ENCODE measurements around the gene EIF5B. TPM values are rescaled to one million over a fixed set of nuclear protein-coding genes. Genes with fewer than 3 reads are reported as not detected.
"Not testable (repeated sequence)": the region's sequence is repeated elsewhere in the genome, so short reads cannot be mapped to it uniquely, and the experiment has no call there.

The EIF5B gene
- total and polyA plus RNA-seq, 2 of the 4 experiments (the other 2 are of a cell fraction), result 19.7 to 21.8 TPM

- H3K18ac ChIP-seq (ENCODE audit: low read depth, low read length); DNase-seq; H2BK5ac ChIP-seq (ENCODE audit: low read depth, low read length, poor library complexity, severe bottlenecking); H4K91ac ChIP-seq (ENCODE audit: insufficient read depth, low read depth, low read length); H4K20me1 ChIP-seq (ENCODE audit: insufficient read depth, low read length); H3K4me3 ChIP-seq (ENCODE audit: insufficient read depth, low read depth, low read length); H3K9ac ChIP-seq (ENCODE audit: low read depth, low read length); H3K56ac ChIP-seq (ENCODE audit: extremely low read depth, insufficient read depth, low read length); dilution Hi-C loops (cut with HindIII; ENCODE audit: low sequenced_read_pairs, unreplicated experiment); CTCF ChIA-PET; H3K4me1 ChIP-seq (ENCODE audit: control insufficient read depth, insufficient read depth, low read length); H3K4ac ChIP-seq (ENCODE audit: low read depth, low read length); intact Hi-C loops (cut with micrococcal nuclease); H2BK120ac ChIP-seq (ENCODE audit: low read depth, low read length); H2AK9ac ChIP-seq (replicated peaks; ENCODE audit: low read depth, low read length, poor library complexity); H3K14ac ChIP-seq (replicated peaks; ENCODE audit: low read depth, low read length); H3K4me2 ChIP-seq (ENCODE audit: low read depth, low read length); H4K5ac ChIP-seq (ENCODE audit: low read depth, low read length); H3K9me3 ChIP-seq (ENCODE audit: control insufficient read depth, insufficient read depth, low read length); H2AK5ac ChIP-seq (ENCODE audit: low read depth, low read length); POLR2A ChIA-PET (ENCODE audit: unreplicated experiment); H3K27me3 ChIP-seq (ENCODE audit: control insufficient read depth, insufficient read depth, low read length); BruUV-seq (replicated peaks); H2BK20ac ChIP-seq (ENCODE audit: low read depth, low read length); H3K9me1 ChIP-seq (ENCODE audit: insufficient read depth, low read length); H3K23ac ChIP-seq (ENCODE audit: low read depth, low read length); in situ Hi-C loops (cut with MboI; ENCODE audit: low sequenced_read_pairs); H3K27ac ChIP-seq (ENCODE audit: insufficient read depth, low read length); H4K8ac ChIP-seq (ENCODE audit: low read depth in 2 of 2, low read length in 2 of 2); H2BK15ac ChIP-seq (ENCODE audit: low read depth, low read length); H2AFZ ChIP-seq (replicated peaks; ENCODE audit: low read length, poor library complexity); ATAC-seq (ENCODE audit: low read depth): not testable (repeated sequence)
- H3K79me1 ChIP-seq (ENCODE audit: low read depth in 1 of 2, low read length in 2 of 2), result peaks cover 11 to 20% of the 10 kb centered on the region in 2 experiments
- peaks cover 16% of the 10 kb centered on the region for H3K36me3 ChIP-seq (ENCODE audit: control insufficient read depth, insufficient read depth, low read length)
- 100% methylated on average over 3 of the region's 7 CpGs; no CpG with 5 or more reads in 1 of the 2 experiments for WGBS, 2 experiments (ENCODE audit: extremely low coverage in 2 of 2, insufficient read length in 1 of 2)
Measured at GRCh38 chr2:99317873-99318200, 19.4 kb upstream of the EIF5B start.
